Keratinocyte (primary cell): ENCODE data around the gene ATP2A3. TPM values are rescaled to one million over a fixed set of nuclear protein-coding genes. Genes with fewer than 3 reads are reported as not detected.

Experiments
- DNase-seq: peaks from one replicate; pipeline ENCODE4 v3.0.0-alpha.2; 2011; ENCODE audit warnings: low read depth, missing footprints, low spot score
- FAIRE-seq: peaks from 2 replicates; lab custom pipeline; 2011; peaks lifted over from hg19 to GRCh38; lab: Jason Lieb, UNC
- H2AFZ ChIP-seq: 2 replicates; pipeline ENCODE4 v1.6.0; 2012; ENCODE audit warnings: low read length, control low read depth, inconsistent platforms; ENCODE audit not compliant: control insufficient read depth
- H3K27ac ChIP-seq: 2 replicates; pipeline ENCODE4 v1.5.1; 2011; ENCODE audit warnings: low read length; ENCODE audit not compliant: control insufficient read depth, insufficient read depth
- H3K27me3 ChIP-seq: 3 replicates; pipeline ENCODE4 v1.6.0; 2011; ENCODE audit warnings: low read length; ENCODE audit not compliant: control insufficient read depth, insufficient read depth; ENCODE audit errors: extremely low read depth
- H3K36me3 ChIP-seq, 2 experiments: 2 replicates in 1 of 2; 3 replicates in 1 of 2; pipeline ENCODE4 v1.5.1; 2011; ENCODE audit warnings: low read length in 2 of 2, mild to moderate bottlenecking in 1 of 2; ENCODE audit not compliant: control insufficient read depth in 2 of 2, insufficient read depth in 2 of 2; ENCODE audit errors: extremely low read depth in 1 of 2
- H3K4me1 ChIP-seq: 3 replicates; pipeline ENCODE4 v1.5.1; 2011; ENCODE audit warnings: low read length; ENCODE audit not compliant: control insufficient read depth, insufficient read depth; ENCODE audit errors: extremely low read depth
- H3K4me2 ChIP-seq: 3 replicates; pipeline ENCODE4 v1.6.0; 2011; ENCODE audit warnings: low read depth, low read length; ENCODE audit not compliant: control insufficient read depth, insufficient read depth; ENCODE audit errors: extremely low read depth
- H3K4me3 ChIP-seq, 3 experiments: fragments of 200-600 bp in 1 of 3; sonication (generic) in 1 of 3; 2 replicates in 2 of 3; 3 replicates in 1 of 3; pipeline ENCODE4 v1.5.1; 2011 to 2016; ENCODE audit warnings: low read length in 3 of 3, mild to moderate bottlenecking in 3 of 3, control low read depth in 2 of 3, inconsistent platforms in 1 of 3, low read depth in 1 of 3, mixed read lengths in 1 of 3, mixed run types in 1 of 3, moderate library complexity in 1 of 3; ENCODE audit not compliant: control insufficient read depth in 2 of 3, insufficient read depth in 2 of 3; ENCODE audit errors: extremely low read depth in 1 of 3
- H3K79me2 ChIP-seq: 2 replicates; pipeline ENCODE4 v1.6.0; 2012; ENCODE audit warnings: low read length; ENCODE audit not compliant: control insufficient read depth, insufficient read depth
- H3K9ac ChIP-seq: 3 replicates; pipeline ENCODE4 v1.6.0; 2011; ENCODE audit warnings: low read length; ENCODE audit not compliant: control insufficient read depth, insufficient read depth; ENCODE audit errors: extremely low read depth
- H3K9me1 ChIP-seq: 3 replicates; pipeline ENCODE4 v1.6.0; 2011; ENCODE audit warnings: low read length; ENCODE audit not compliant: control insufficient read depth, insufficient read depth; ENCODE audit errors: extremely low read depth
- H3K9me3 ChIP-seq: 2 replicates; pipeline ENCODE4 v1.5.1; 2012; ENCODE audit warnings: low read depth, low read length; ENCODE audit not compliant: control insufficient read depth
- H4K20me1 ChIP-seq: 3 replicates; pipeline ENCODE4 v1.6.0; 2011; ENCODE audit warnings: low read length; ENCODE audit not compliant: control insufficient read depth, insufficient read depth; ENCODE audit errors: extremely low read depth
- EZH2 ChIP-seq: IDR thresholded peaks from one replicate; pipeline ENCODE4 v1.6.1; 2012; ENCODE audit warnings: inconsistent platforms, mild to moderate bottlenecking, low read length, moderate library complexity
- dilution Hi-C: fragments of 300-500 bp; cut with MboI; formaldehyde crosslinking; loops from one replicate; pipeline ENCODE4 v1.7.0; 2020; ENCODE audit warnings: low sequenced_read_pairs; ENCODE audit not compliant: extremely low pct_ligation_motif_present
- polyA plus RNA-seq, 5 experiments: library from polyadenylated mRNA; depleted of rRNA in 3 of 5; stranded (reverse) in 3 of 5; stranded (forward) in 1 of 5; unstranded in 1 of 5; fragments of >200 nt; gene quantifications; 1 replicate in 1 of 5; 2 replicates in 3 of 5; 3 replicates in 1 of 5; pipeline versions ENCODE4 v1.2.1 to v1.2.3, GENCODE V29; 2011 to 2012; ENCODE audit warnings: missing spikeins in 2 of 5, low read depth in 1 of 5, low replicate concordance in 1 of 5
- TF ChIP-seq, protein P1 (sequence below), 3 experiments: IDR thresholded peaks in 1 of 3; conservative IDR thresholded peaks in 1 of 3; optimal IDR thresholded peaks in 1 of 3; 2 replicates in 2 of 3; 3 replicates in 1 of 3; pipeline versions ENCODE3 to v1.5.1; 2011; ENCODE audit warnings: low read length in 3 of 3, mild to moderate bottlenecking in 3 of 3, moderate library complexity in 2 of 3, control low read depth in 1 of 3, inconsistent platforms in 1 of 3; ENCODE audit not compliant: insufficient read depth in 2 of 3; ENCODE audit errors: extremely low read depth in 1 of 3

The ATP2A3 gene
- polyA plus RNA-seq, 1 donor (not counting 4 experiments of a cell fraction or from before 2014, with no cell fraction given) = 0.13 TPM

DNA sequence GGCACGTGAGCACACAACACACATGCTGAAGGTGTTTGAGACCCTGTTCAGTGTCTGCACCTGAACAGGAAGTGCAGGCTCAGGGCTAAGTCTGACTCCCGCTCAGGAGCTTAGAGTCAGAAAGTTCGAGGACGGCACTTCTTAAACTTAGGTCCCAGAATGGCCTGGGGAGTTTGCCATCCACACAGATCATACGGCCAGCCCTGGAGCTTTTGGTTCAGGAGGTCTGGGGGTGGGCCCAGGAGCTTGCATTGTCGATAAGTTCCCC is 67.3 kb downstream of the ATP2A3 start:
- Histone ChIP-seq H3K27me3 (no peaks in the 10 kb centered on the region), H3K4me3 (no peak overlapping the region), H3K79me2 (no peaks in the 10 kb centered on the region), H3K27ac (no peak overlapping the region), H3K36me3 (no peaks in the 10 kb centered on the region), H3K9ac (no peak overlapping the region), H3K4me2 (no peak overlapping the region), H3K9me1 (no peaks in the 10 kb centered on the region), H3K4me1 (peaks cover 11% of the 10 kb centered on the region), H4K20me1 (no peaks in the 10 kb centered on the region), H2AFZ (no peak overlapping the region), H3K9me3 (no peaks in the 10 kb centered on the region)
- no peak for DNase-seq
- dilution Hi-C loops = no loop called here
- no peak for TF ChIP-seq EZH2
- TF ChIP-seq, protein P1, sequence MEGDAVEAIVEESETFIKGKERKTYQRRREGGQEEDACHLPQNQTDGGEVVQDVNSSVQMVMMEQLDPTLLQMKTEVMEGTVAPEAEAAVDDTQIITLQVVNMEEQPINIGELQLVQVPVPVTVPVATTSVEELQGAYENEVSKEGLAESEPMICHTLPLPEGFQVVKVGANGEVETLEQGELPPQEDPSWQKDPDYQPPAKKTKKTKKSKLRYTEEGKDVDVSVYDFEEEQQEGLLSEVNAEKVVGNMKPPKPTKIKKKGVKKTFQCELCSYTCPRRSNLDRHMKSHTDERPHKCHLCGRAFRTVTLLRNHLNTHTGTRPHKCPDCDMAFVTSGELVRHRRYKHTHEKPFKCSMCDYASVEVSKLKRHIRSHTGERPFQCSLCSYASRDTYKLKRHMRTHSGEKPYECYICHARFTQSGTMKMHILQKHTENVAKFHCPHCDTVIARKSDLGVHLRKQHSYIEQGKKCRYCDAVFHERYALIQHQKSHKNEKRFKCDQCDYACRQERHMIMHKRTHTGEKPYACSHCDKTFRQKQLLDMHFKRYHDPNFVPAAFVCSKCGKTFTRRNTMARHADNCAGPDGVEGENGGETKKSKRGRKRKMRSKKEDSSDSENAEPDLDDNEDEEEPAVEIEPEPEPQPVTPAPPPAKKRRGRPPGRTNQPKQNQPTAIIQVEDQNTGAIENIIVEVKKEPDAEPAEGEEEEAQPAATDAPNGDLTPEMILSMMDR (optimal IDR thresholded peaks at IDR 0.05 in 1 of 3, IDR thresholded peaks at IDR 0.05 in 1 of 3, conservative IDR thresholded peaks at IDR 0.05 in 1 of 3; ENCODE audit: extremely low read depth in 1 of 3, insufficient read depth in 2 of 3, low read length in 3 of 3) = no peak
- no peak for FAIRE-seq

DNA sequence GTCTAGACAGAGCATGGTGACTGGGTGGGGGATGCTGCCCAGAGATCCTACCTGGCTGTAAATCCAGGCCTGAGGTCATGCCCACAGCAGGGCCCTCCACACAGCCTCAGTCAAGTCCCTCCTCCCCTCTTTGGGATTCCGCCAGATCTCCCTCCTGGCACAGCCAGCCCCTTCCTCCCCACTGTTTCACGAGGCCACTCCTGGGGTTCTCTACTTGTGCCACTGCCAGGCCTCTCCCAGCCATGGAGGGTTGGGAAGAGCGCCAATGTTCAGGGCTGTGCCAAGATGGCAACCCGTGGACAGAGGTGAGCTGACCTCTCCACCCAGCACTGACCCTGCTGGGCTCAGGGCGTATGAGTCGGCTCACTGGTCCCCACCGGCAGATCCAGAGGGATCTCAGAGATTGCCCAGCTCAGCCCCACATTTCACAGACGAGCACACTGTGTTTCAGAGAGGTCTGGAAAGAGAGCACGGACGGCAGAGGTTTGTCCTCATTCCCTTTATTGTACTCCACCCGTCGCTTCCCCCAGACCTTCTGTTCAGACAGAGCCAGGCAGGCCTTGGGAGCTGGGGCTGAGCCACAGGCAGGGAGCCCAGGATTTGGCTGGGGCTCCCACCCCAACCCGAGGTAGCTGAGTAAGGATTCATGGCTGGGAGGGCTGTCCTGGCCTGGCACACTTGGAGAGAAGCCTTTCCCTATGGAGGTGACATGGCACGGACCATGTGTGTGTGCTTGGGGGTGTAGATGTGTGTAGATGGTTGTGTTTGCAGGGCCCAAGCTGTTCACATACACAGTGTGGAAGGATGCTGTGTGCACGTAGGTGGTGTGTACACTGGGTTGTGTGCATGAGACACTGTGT is 67.9 kb downstream of the ATP2A3 start:
- H3K9me1 ChIP-seq = no peaks in the 10 kb centered on the region
- H3K4me1 ChIP-seq = peaks cover 17% of the 10 kb centered on the region
- H3K27me3 ChIP-seq = no peaks in the 10 kb centered on the region
- H4K20me1 ChIP-seq = no peaks in the 10 kb centered on the region
- H3K27ac ChIP-seq = no peak overlapping the region
- H3K4me3 ChIP-seq = no peak overlapping the region
- no peak overlapping the region for H2AFZ ChIP-seq
- no peak overlapping the region for H3K9ac ChIP-seq
- no peaks in the 10 kb centered on the region for H3K79me2 ChIP-seq
- no peak overlapping the region for H3K4me2 ChIP-seq
- TF ChIP-seq EZH2 = no peak
- TF ChIP-seq, protein P1 (optimal IDR thresholded peaks at IDR 0.05 in 1 of 3, IDR thresholded peaks at IDR 0.05 in 1 of 3, conservative IDR thresholded peaks at IDR 0.05 in 1 of 3; ENCODE audit: extremely low read depth in 1 of 3, insufficient read depth in 2 of 3, low read length in 3 of 3) = no peak
- no peaks in the 10 kb centered on the region for H3K36me3 ChIP-seq
- DNase-seq (no peak), FAIRE-seq (no peak)
- dilution Hi-C loops = no loop called here
- H3K9me3 ChIP-seq = no peaks in the 10 kb centered on the region
